Measurements from ENCODE around the gene PIK3CD. TPM values are rescaled to one million over a fixed set of nuclear protein-coding genes. Genes with fewer than 3 reads are reported as not detected.

Gene PIK3CD
- total and polyA plus RNA-seq, 10 donors: 26.8 to 186 (median 100.0) TPM

DNA sequence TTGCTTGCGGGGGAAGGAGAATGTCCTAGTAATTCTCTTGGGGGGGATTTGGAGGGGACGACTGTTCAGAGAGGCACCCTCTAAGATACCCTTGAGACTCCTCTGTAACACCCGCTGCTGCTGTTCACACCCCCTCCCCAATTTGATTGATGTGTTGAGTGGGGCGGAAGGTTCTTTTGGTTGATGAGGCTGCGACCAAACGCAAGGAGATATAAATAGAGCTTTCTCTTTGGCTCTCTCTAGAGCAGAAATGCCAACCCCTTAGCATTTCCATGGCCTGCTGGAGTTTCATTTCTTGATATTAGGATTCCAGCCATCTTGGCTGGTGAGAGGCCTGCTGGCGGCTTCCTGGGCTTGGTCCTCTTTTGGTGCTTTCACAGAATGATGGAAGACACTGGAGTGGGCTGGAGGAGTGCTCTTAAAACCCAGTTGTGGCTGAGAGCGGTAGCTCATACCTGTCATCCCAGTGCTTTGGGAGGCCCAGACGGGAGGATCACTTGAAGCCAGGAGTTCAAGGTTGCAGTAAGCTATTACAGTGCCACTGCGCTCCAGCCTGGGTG is 2.0 kb downstream of the PIK3CD start:
- no peak for DNase-seq
- Histone ChIP-seq H3K27me3 (replicated peaks in 1 of 7) (peaks cover 0 to 21% (median 7%) of the 10 kb centered on the region in 7 donors), H3K4me1 (peaks cover 16 to 100% (median 71%) of the 10 kb centered on the region in 6 donors), H3K9me3 (no peaks in the 10 kb centered on the region), H3K36me3 (no peaks in the 10 kb centered on the region), H3K4me3 (peak overlapping the region; percentile 75 to 97 (median 89)), H3K27ac (peak overlapping the region; percentile 77 to 100 (median 96))
- intact Hi-C loops (cut with DNase I; ENCODE audit: low total_unique reads): no loop called here
- 27 to 41% (median 32%) methylated on average over 10 of the region's 10 CpGs for WGBS, 5 donors
- TF ChIP-seq POLR2A (IDR thresholded peaks at IDR 0.05) (no peak), POLR2AphosphoS5 (IDR thresholded peaks at IDR 0.05) (no peak)
- TF ChIP-seq, protein P1, sequence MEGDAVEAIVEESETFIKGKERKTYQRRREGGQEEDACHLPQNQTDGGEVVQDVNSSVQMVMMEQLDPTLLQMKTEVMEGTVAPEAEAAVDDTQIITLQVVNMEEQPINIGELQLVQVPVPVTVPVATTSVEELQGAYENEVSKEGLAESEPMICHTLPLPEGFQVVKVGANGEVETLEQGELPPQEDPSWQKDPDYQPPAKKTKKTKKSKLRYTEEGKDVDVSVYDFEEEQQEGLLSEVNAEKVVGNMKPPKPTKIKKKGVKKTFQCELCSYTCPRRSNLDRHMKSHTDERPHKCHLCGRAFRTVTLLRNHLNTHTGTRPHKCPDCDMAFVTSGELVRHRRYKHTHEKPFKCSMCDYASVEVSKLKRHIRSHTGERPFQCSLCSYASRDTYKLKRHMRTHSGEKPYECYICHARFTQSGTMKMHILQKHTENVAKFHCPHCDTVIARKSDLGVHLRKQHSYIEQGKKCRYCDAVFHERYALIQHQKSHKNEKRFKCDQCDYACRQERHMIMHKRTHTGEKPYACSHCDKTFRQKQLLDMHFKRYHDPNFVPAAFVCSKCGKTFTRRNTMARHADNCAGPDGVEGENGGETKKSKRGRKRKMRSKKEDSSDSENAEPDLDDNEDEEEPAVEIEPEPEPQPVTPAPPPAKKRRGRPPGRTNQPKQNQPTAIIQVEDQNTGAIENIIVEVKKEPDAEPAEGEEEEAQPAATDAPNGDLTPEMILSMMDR (IDR thresholded peaks at IDR 0.05 in 8 of 11, conservative IDR thresholded peaks at IDR 0.05 in 3 of 11): no peak

DNA sequence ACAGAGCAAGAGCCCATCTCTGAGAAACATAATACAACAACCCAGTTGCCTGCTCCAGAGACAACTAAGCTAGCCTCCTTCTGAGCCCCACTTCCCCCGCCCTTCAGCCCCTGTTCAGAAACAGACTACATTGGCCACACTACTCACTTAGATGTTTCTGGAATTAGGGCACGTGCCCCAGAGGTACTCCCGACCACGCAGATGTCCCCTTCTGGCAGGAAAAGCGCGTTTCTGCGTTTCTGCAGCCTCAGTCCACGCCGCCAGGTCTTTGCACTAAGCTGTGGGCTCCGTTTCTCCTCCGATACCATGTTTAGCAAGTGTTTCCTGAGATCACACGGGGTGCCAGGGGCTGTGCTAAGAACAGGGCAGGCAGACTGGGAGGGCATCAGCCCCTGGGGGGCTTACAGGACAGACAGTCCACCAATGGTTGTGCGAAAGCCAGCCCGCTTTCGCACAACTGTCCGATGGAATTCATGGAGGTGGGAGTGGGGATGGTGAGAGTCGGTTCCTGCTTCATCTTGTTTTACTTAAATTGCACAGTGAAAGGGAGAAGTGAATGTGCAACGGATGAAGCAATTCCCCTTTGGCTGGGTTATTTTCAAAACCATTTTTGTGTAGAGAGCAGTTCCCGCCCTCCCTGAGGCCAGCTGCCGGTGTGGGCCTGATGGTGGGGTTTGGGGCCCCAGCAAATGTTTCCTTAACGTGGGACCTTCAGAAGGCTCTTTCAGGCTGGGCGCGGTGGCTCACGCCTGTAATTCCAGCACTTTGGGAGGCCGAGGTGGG is 2.7 kb downstream of the PIK3CD start:
- 19 to 36% (median 28%) methylated on average over 20 to 25 of the region's 25 CpGs for WGBS, 5 donors

DNA sequence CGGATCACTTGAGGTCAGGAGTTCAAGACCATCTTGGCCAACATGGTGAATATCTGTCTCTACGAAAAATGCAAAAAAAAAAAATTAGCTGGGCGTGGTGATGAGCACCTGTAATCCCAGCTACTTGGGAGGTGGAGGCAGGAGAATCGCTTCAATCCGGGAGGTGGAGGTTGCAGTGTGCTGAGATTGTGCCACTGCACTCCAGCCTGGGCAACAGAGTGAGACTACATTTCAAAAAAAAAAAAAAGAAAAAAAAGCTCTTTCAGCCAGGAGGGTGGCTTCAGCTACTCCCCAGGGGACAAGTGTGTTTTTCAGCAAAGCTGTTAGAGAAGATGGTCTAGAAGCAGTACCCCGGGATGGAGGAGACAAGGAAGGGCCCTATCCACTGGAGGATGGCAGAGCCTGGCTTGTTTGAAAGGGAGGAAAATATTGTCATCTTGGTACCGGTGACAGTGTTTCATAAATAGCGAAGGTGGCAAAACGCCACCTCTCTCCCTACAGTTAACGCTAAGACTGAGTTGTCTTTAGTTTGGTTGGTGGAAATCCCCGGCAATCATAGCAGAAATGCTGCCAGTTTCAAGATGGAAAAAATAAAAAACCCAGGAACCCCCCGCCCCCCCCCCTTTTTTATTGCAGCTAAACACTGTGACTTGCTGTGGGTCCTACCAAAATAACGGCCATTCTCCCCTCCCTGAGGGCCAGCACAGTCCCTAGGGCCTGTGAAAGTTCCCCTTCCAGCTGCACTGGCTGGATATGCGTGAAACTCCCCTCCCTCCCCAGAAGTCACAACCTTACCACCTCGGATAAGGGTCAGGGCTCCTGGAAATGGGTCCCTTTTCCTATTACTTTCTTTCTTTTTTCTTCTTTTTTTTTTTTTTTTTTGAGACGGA is 3.5 kb downstream of the PIK3CD start:
- Histone ChIP-seq H3K36me3 (peaks cover 0 to 9% (median 2%) of the 10 kb centered on the region in 6 donors), H3K4me3 (peak overlapping the region; percentile 8 to 97 (median 89)), H3K9me3 (no peaks in the 10 kb centered on the region), H3K27me3 (replicated peaks in 1 of 7) (peaks cover 0 to 21% (median 7%) of the 10 kb centered on the region in 7 donors), H3K27ac (peak overlapping the region; percentile 77 to 100 (median 96)), H3K4me1 (peaks cover 16 to 100% (median 85%) of the 10 kb centered on the region in 6 donors)
- intact Hi-C loops (cut with DNase I; ENCODE audit: low total_unique reads): no loop called here
- TF ChIP-seq POLR2A (IDR thresholded peaks at IDR 0.05) (no peak), POLR2AphosphoS5 (IDR thresholded peaks at IDR 0.05) (no peak)
- TF ChIP-seq, protein P1 (IDR thresholded peaks at IDR 0.05 in 8 of 11, conservative IDR thresholded peaks at IDR 0.05 in 3 of 11): no peak
- DNase-seq: no peak
- 24 to 35% (median 25%) methylated on average over 15 to 16 of the region's 16 CpGs for WGBS, 5 donors

More for the DNA sequence above, 2.7 kb downstream of the PIK3CD start:
- intact Hi-C loops (cut with DNase I; ENCODE audit: low total_unique reads): no loop called here
- peaks cover 0 to 21% (median 7%) of the 10 kb centered on the region in 7 donors for H3K27me3 ChIP-seq (replicated peaks in 1 of 7)
- TF ChIP-seq, protein P1 (IDR thresholded peaks at IDR 0.05 in 8 of 11, conservative IDR thresholded peaks at IDR 0.05 in 3 of 11): no peak
- TF ChIP-seq POLR2A (IDR thresholded peaks at IDR 0.05) (no peak), POLR2AphosphoS5 (IDR thresholded peaks at IDR 0.05) (peak in 2 of 3 donors; percentile 29 to 54)
- peak overlapping the region; percentile 75 to 97 (median 89) for H3K4me3 ChIP-seq
- no peaks in the 10 kb centered on the region for H3K9me3 ChIP-seq
- peak overlapping the region; percentile 77 to 100 (median 96) for H3K27ac ChIP-seq
- DNase-seq: peak; percentile 86
- H3K36me3 ChIP-seq: peaks cover 0 to under 1% (median 0%) of the 10 kb centered on the region in 6 donors
- peaks cover 16 to 100% (median 77%) of the 10 kb centered on the region in 6 donors for H3K4me1 ChIP-seq
